Measurements from ENCODE around the gene IGSF21. TPM values are rescaled to one million over a fixed set of nuclear protein-coding genes. Genes with fewer than 3 reads are reported as not detected.

The IGSF21 gene
- total and polyA plus RNA-seq, 4 donors: 0.31 to 1.5 (median 0.88) TPM

DNA sequence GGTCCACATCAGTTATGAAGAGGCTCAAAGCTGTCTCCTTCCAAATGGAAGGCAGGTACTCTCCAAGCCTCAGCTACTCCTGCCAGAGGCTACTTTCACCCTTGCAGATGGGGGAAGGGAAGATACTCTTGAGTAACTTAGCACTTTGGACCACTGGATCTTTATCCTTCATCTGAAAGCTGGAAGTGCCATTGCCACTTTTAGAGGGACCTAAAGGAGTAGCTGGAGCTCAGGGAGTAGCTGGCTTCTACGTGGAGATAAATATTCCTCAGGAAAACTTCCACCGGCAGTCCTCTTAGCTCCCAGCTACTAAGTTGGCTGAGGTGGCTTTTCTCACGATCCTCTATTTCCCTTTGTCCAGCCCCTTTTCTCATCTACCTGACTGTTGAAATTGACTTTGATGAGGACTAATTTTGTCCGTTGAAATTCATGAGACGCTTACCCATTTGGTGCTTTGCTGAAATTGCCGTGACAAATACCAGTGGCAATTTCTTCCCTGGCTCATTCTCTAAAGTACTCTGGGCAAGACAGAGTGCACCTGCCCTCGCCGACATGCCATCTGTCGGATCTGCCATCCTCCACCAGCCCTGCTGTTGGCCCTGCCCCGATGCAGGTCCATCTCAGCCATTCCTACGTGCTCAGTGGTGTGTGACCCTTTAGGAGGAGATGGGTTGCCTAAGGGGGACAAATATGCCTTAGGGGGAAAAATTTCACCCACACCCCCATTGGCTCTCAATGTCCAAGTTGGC is 13.6 kb downstream of the IGSF21 start:
- Histone ChIP-seq H3K27ac (ENCODE audit: low read depth in 1 of 2, low read length in 2 of 2) (no peak overlapping the region), H3K9me3 (ENCODE audit: control insufficient read depth in 4 of 4, low read length in 3 of 4) (no peaks in the 10 kb centered on the region), H3K4me3 (ENCODE audit: low read depth in 1 of 3, low read length in 3 of 3) (no peak overlapping the region), H3K9ac (ENCODE audit: low read depth in 1 of 2, low read length in 2 of 2) (no peak overlapping the region), H3K4me1 (ENCODE audit: control insufficient read depth in 4 of 4, insufficient read depth in 4 of 4, low read length in 3 of 4) (no peaks in the 10 kb centered on the region), H3K36me3 (ENCODE audit: control insufficient read depth in 4 of 4, insufficient read depth in 3 of 4, low read depth in 1 of 4, low read length in 3 of 4) (no peaks in the 10 kb centered on the region), H3K27me3 (ENCODE audit: control insufficient read depth in 4 of 4, insufficient read depth in 4 of 4, low read length in 3 of 4) (peaks cover 0 to 2% (median 0%) of the 10 kb centered on the region in 4 donors)
- WGBS: 91% methylated on average over 11 of the region's 11 CpGs
- no peak for DNase-seq (ENCODE audit: low spot score)
- TF ChIP-seq, protein P1, sequence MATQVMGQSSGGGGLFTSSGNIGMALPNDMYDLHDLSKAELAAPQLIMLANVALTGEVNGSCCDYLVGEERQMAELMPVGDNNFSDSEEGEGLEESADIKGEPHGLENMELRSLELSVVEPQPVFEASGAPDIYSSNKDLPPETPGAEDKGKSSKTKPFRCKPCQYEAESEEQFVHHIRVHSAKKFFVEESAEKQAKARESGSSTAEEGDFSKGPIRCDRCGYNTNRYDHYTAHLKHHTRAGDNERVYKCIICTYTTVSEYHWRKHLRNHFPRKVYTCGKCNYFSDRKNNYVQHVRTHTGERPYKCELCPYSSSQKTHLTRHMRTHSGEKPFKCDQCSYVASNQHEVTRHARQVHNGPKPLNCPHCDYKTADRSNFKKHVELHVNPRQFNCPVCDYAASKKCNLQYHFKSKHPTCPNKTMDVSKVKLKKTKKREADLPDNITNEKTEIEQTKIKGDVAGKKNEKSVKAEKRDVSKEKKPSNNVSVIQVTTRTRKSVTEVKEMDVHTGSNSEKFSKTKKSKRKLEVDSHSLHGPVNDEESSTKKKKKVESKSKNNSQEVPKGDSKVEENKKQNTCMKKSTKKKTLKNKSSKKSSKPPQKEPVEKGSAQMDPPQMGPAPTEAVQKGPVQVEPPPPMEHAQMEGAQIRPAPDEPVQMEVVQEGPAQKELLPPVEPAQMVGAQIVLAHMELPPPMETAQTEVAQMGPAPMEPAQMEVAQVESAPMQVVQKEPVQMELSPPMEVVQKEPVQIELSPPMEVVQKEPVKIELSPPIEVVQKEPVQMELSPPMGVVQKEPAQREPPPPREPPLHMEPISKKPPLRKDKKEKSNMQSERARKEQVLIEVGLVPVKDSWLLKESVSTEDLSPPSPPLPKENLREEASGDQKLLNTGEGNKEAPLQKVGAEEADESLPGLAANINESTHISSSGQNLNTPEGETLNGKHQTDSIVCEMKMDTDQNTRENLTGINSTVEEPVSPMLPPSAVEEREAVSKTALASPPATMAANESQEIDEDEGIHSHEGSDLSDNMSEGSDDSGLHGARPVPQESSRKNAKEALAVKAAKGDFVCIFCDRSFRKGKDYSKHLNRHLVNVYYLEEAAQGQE (IDR thresholded peaks at IDR 0.05): no peak
- TF ChIP-seq RXRA (IDR thresholded peaks at IDR 0.05): no peak
- TF ChIP-seq NR2F2 (IDR thresholded peaks at IDR 0.05): no peak
- TF ChIP-seq HNF4A (conservative IDR thresholded peaks at IDR 0.05): no peak
- TF ChIP-seq EGR1 (IDR thresholded peaks at IDR 0.05; ENCODE audit: low read depth in 2 of 2): no peak
- TF ChIP-seq YY1 (IDR thresholded peaks at IDR 0.05): no peak
- no peak for TF ChIP-seq HNF4G (IDR thresholded peaks at IDR 0.05)
- no peak for TF ChIP-seq FOXA2 (IDR thresholded peaks at IDR 0.05)
- TF ChIP-seq, protein P2, sequence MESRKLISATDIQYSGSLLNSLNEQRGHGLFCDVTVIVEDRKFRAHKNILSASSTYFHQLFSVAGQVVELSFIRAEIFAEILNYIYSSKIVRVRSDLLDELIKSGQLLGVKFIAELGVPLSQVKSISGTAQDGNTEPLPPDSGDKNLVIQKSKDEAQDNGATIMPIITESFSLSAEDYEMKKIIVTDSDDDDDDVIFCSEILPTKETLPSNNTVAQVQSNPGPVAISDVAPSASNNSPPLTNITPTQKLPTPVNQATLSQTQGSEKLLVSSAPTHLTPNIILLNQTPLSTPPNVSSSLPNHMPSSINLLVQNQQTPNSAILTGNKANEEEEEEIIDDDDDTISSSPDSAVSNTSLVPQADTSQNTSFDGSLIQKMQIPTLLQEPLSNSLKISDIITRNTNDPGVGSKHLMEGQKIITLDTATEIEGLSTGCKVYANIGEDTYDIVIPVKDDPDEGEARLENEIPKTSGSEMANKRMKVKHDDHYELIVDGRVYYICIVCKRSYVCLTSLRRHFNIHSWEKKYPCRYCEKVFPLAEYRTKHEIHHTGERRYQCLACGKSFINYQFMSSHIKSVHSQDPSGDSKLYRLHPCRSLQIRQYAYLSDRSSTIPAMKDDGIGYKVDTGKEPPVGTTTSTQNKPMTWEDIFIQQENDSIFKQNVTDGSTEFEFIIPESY (IDR thresholded peaks at IDR 0.05): no peak
- TF ChIP-seq, protein P3, sequence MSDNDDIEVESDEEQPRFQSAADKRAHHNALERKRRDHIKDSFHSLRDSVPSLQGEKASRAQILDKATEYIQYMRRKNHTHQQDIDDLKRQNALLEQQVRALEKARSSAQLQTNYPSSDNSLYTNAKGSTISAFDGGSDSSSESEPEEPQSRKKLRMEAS (IDR thresholded peaks at IDR 0.05): no peak
- TF ChIP-seq JUND (IDR thresholded peaks at IDR 0.05): no peak
- TF ChIP-seq, protein P4, sequence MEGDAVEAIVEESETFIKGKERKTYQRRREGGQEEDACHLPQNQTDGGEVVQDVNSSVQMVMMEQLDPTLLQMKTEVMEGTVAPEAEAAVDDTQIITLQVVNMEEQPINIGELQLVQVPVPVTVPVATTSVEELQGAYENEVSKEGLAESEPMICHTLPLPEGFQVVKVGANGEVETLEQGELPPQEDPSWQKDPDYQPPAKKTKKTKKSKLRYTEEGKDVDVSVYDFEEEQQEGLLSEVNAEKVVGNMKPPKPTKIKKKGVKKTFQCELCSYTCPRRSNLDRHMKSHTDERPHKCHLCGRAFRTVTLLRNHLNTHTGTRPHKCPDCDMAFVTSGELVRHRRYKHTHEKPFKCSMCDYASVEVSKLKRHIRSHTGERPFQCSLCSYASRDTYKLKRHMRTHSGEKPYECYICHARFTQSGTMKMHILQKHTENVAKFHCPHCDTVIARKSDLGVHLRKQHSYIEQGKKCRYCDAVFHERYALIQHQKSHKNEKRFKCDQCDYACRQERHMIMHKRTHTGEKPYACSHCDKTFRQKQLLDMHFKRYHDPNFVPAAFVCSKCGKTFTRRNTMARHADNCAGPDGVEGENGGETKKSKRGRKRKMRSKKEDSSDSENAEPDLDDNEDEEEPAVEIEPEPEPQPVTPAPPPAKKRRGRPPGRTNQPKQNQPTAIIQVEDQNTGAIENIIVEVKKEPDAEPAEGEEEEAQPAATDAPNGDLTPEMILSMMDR (IDR thresholded peaks at IDR 0.05; ENCODE audit: low read depth, low read length, missing input control): no peak
- TF ChIP-seq RAD21 (IDR thresholded peaks at IDR 0.05): no peak
- TF ChIP-seq, protein P5, sequence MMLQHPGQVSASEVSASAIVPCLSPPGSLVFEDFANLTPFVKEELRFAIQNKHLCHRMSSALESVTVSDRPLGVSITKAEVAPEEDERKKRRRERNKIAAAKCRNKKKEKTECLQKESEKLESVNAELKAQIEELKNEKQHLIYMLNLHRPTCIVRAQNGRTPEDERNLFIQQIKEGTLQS (IDR thresholded peaks at IDR 0.05): no peak
- TF ChIP-seq SP1 (IDR thresholded peaks at IDR 0.05): no peak
- TF ChIP-seq TAF1 (conservative IDR thresholded peaks at IDR 0.05): no peak
- no peak for TF ChIP-seq FOXA1 (IDR thresholded peaks at IDR 0.05)
- TF ChIP-seq GABPA (IDR thresholded peaks at IDR 0.05 in 1 of 2, conservative IDR thresholded peaks at IDR 0.05 in 1 of 2): no peak

Data from liver (tissue), 9 donors.